Measurements from ENCODE around the gene AQP9.

AQP9 gene

DNA sequence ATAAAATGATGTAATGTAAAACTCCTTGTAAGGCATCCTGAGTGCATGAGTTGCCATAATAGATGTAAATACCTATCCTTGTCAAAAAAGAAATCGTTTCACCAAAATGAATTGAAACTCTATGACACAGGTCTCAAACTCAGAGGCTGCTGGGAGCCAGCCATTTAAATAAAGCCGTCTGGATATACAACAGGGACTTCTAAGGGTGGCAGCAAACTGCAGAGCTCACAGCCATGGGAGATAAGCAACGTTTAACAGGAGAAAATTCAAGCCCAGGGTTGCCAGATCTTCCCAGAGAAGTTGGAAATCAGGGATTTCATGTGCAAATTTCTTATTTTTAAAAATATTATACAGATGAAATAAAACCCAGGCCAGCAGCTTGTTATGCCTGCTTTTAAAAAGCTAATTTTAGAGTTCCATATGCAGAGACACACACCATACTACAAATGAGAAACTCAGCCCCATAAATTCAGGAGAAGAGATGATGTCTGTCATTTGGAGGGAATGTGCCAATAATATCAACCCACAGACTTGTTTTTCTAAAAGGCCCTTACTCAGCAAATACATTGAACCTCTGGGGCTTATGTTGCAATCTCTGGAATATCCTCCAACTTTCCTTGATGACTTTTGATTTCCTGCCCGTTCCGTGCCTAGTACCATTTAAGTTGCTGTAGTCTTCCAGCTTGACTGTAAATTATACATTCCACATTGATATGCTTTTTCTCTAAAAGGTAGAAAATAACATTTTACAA lies 75.6 kb downstream of the AQP9 start:
- in situ Hi-C loops (cut with MboI; ENCODE audit: low pct_unique_long_range_greater_than_20kb, low sequenced_read_pairs, unreplicated experiment) = loop anchor here (25.0 kb wide), 1 partner anchor 1274 kb away; no protein-coding TSS in a partner anchor
- DNase-seq (ENCODE audit: low spot score) = no peak
- no peak for TF ChIP-seq CTCF (IDR thresholded peaks at IDR 0.05; ENCODE audit: extremely low read depth, insufficient read depth, missing control alignments)

DNA sequence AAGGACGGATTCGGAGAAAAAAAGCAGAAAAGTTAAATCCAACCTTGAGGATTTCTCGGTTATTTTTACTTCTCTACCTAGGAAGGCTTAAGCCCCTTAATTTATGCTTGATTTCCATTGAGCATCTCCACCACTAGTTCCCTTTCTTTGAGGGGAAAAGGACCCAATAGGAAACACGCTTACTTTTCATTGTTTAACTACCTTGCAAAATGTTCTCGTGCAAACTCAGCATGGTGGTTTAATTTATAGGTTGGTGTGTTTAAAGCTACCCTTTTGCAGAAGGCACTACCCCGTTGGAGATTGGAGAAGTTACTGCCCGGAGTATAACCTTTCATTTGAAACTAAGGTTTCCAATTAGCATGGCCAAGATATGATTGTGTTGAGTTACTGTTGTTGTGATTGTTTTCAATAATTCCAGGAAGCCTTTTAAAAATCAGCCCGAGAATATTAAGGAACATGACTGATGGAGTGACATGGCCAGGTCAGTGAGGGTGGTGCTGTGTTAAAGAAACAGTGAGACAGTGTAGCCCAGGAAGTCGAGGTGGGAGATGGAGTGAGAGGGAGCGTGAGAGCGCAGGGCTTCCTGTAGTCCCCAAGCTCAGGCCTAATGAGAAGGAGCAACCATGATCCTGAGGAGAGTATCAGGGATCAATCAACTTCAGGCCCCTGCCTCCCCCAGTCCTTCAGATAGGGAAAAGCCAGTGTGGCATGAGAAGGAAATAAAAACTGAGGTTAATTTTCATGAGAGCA lies 76.6 kb downstream of the AQP9 start:
- no peak for DNase-seq (ENCODE audit: low spot score)
- in situ Hi-C loops (cut with MboI; ENCODE audit: low pct_unique_long_range_greater_than_20kb, low sequenced_read_pairs, unreplicated experiment) = loop anchor here (25.0 kb wide), 1 partner anchor 1273 kb away; no protein-coding TSS in a partner anchor
- no peak for TF ChIP-seq CTCF (IDR thresholded peaks at IDR 0.05; ENCODE audit: extremely low read depth, insufficient read depth, missing control alignments)

GRCh38 chr15:58217460-58217859 lies 79.3 kb downstream of the AQP9 start:
- in situ Hi-C loops (cut with MboI; ENCODE audit: low pct_unique_long_range_greater_than_20kb, low sequenced_read_pairs, unreplicated experiment) = loop anchor here (25.0 kb wide), 1 partner anchor 1270 kb away; no protein-coding TSS in a partner anchor
- no peak for DNase-seq (ENCODE audit: low spot score)
- no peak for TF ChIP-seq CTCF (IDR thresholded peaks at IDR 0.05; ENCODE audit: extremely low read depth, insufficient read depth, missing control alignments)

GRCh38 chr15:58221591-58222241 lies 83.5 kb downstream of the AQP9 start:
- TF ChIP-seq CTCF (IDR thresholded peaks at IDR 0.05; ENCODE audit: extremely low read depth, insufficient read depth, missing control alignments) = peak; percentile 66
- peak; percentile 51 for DNase-seq (ENCODE audit: low spot score)
- in situ Hi-C loops (cut with MboI; ENCODE audit: low pct_unique_long_range_greater_than_20kb, low sequenced_read_pairs, unreplicated experiment) = loop anchor here (25.0 kb wide), 1 partner anchor 1266 kb away; no protein-coding TSS in a partner anchor

- in situ Hi-C loops (cut with MboI; ENCODE audit: low pct_unique_long_range_greater_than_20kb, low sequenced_read_pairs, unreplicated experiment) = loop anchor here (25.0 kb wide), 1 partner anchor 1265 kb away; no protein-coding TSS in a partner anchor
- TF ChIP-seq CTCF (IDR thresholded peaks at IDR 0.05; ENCODE audit: extremely low read depth, insufficient read depth, missing control alignments) = no peak
- no peak for DNase-seq (ENCODE audit: low spot score)
These were observed 84.5 kb downstream of the AQP9 start for GRCh38 chr15:58222679-58223078.

- in situ Hi-C loops (cut with MboI; ENCODE audit: low pct_unique_long_range_greater_than_20kb, low sequenced_read_pairs, unreplicated experiment) = loop anchor here (25.0 kb wide), 1 partner anchor 1264 kb away; no protein-coding TSS in a partner anchor
- no peak for TF ChIP-seq CTCF (IDR thresholded peaks at IDR 0.05; ENCODE audit: extremely low read depth, insufficient read depth, missing control alignments)
- DNase-seq (ENCODE audit: low spot score) = no peak
These were observed 85.3 kb downstream of the AQP9 start for GRCh38 chr15:58223432-58223831.
